ENCODE results near the gene CCDC102A.

CCDC102A gene

GRCh38 chr16:57476546-57477410 lies 59.6 kb downstream of the CCDC102A start:
- no peak for DNase-seq

DNA sequence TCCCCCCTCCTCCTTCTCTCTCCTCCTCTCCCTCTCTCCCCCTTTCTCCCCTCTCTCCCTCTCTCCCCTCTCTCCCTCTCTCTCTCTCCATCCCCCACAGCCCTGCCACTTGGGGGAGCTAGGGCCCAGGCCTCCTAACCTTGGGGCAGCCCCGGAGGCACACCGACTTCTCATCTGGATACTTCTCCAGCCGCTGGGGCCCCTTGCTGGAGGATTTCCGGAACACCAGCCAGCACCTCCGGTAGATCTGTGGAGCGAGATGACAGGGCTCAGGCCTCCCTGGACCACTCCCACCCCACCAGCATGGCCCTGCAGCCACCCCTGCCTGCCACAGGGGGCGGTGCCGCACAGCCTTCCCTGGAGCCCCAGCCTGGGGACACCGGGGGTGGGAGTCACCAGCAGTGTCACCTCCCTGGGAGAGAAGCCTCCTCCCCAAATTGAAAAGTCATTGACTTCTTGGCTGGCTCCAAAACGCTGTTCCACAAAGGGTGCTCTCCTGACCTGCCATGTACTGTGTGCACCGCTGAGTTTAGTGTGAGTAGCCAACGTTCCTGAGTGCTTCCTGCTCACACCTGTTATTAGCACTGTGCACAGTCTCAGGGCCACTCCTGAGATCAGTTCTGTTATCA lies 60.5 kb downstream of the CCDC102A start:
- DNase-seq, result peak; percentile 71

DNA sequence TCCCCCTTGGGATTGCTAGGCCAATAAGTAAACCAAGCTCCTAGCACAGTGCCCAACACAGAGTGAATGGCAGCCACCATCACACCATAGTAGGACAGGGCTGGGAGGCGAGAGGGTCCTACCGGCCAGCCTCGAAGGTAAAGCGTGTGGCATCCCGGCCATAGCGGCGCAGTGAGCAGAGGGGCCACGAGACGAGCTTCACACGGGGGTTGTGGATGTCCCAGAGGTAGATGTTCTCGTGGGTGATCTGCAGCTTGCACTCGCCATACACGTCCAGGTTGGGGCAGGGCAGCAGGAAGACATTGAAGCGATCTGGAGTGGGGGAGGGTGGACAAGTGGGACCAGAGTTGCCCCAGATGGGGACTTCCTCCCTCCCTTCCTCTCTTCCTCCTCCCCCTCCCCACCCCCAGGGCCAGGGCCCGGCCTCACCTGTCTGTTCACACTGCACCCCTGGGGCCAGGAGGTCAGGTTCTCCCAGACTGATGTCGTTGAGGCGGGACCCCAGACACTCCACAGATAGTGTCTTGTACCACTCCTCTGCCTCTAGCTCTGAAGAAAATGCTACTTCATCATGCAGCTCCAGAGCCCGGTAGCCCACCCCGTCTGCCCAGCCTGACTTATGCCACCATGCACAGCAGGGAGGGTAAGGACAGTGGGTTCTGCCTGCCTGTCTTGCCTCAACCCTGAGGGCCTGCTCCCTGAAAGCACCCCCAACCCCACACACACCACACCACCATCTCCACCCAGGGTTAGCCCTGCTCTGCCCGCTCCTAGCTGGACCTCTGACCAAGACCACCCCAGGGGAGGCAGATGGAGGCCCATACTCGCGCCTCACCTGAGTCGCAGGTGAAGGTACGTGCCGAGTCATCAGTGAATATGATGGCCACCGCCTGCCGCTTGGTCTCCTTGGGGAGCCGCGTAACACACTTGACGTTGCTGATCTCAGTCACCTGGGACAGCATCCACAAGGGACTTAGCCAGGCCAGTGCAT lies 61.4 kb downstream of the CCDC102A start:
- no peak for DNase-seq

DNA sequence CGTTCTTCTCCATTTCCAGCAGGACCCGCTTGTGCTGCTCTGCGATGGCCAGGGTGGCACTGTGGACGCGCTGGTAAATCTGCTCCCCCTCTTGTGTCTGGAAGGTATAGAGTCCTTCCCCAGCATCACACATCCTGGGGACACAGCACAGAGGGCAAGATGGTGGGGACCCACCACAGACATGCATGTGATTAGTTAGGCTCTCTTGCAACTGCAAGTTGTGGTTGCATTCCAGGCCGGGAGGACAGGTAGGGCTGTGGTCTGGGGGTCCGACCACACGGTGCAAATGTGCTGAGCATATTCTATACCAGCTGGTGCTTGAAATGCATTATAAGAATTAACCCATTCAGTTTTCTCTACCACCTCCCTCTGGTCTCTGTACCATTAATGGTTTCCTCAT lies 62.5 kb downstream of the CCDC102A start:
- no peak for DNase-seq

DNA sequence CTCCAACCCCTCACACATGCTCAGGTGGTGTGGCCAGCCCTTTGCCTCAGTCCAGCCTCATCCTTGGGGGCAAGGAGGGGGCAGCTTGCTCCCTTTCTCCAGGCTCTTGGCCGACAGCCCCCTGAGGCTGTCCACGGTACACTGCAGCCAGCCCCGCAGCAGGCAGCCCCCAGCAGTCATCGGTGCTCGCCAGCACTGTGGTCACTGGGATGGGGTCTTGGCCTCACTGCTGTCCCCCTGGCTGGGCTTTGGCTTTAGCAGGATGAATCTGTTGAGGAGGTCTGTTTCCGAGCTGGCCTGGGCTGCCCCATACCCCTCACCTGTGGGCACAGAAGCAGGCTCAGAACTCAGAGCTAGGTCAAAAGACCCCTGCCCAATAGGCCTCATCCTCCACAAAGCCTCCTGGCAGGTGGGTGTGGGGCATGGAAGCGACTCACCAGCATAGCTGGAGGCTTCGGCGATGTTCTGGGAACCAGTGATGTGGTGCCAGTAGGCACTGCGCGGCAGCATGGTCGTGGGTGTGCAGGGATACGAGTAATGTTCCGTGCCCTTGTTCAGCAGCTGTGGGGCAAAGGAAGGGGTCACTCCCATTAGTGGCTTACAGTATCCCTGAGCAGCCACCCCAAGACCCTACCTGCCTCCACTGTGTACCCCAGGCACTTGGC lies 63.1 kb downstream of the CCDC102A start:
- no peak for DNase-seq

DNA sequence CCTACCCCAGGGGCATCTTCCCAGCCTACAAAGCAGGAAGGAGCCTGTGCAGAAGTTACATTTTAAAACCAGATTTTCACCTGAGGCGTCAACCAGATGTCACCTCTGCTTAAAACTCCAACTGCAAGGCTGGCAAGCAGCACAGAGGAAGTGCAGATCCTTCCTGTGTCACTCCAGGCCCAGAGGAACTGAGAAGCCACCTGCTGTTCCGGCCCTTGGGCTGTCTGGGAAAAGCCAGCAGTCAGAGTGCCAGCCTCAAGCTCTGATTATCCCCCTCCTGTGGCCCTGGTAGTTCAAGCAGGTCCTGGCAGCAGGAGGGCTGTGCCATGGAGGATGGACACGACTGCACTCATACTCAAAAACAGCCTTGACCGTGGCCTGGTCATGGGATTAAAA lies 63.7 kb downstream of the CCDC102A start:
- no peak for DNase-seq

GRCh38 chr16:57471852-57472664 lies 64.3 kb downstream of the CCDC102A start:
- no peak for DNase-seq

GRCh38 chr16:57471209-57471608 lies 65.2 kb downstream of the CCDC102A start:
- no peak for DNase-seq

- no peak for DNase-seq
Measured at GRCh38 chr16:57470711-57471110, 65.7 kb downstream of the CCDC102A start.

DNA sequence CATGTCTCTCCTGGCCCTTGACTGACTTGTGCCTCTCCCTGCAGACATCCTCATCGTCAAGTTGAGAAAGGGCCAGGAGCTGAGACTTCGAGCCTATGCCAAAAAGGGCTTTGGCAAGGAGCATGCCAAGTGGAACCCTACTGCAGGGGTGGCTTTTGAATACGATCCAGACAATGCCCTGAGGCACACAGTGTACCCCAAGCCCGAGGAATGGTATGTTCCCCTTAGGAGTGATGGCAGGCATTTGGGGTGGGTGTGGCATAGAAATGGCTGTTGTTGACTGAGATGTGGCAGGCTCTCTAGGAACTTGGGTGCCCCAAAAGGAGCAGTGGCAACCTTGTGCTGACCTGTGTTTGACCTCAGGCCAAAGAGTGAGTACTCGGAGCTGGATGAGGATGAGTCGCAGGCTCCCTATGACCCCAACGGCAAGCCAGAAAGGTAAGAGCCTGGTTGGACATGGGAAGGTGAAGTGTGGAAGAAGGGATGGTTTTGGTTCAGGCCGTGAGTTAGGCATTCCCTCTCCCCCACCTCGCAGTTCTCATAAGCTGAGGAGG lies 66.4 kb downstream of the CCDC102A start:
- no peak for DNase-seq

- DNase-seq, result no peak
Measured at GRCh38 chr16:57469046-57469445, 67.3 kb downstream of the CCDC102A start.

- no peak for DNase-seq
Measured at GRCh38 chr16:57468346-57468745, 68.0 kb downstream of the CCDC102A start.

GRCh38 chr16:57464523-57464922 lies 71.8 kb downstream of the CCDC102A start:
- DNase-seq, result no peak

DNA sequence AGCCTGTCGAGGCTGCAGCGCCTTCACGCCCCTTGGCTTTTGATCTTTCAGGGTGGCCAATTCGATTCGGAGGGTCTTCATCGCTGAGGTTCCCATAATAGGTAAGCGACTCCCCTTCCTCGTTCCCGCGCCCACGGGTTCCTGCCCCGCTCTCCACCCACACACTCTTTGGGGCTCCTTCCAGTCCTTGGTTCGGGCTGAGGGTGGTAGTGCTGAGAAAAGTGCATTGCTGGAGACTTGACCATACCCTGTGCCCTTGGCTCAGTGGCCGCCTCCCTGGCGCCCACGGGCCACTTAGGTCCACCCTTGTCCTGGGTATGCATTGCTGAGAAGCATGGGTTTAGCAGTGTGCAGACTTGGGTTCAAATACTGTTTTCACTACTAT lies 73.4 kb downstream of the CCDC102A start:
- DNase-seq, result no peak

- peak; percentile 96 for DNase-seq
Measured at GRCh38 chr16:57462209-57462977, 74.0 kb downstream of the CCDC102A start, which contains the start of gene POLR2C. Gene POLR2C (plus strand): TSS chr16:57462679. CDS start chr16:57462725, 46 bp downstream.
